HepG2 (cell line): ENCODE data around the gene KDM4F. TPM values are rescaled to one million over a fixed set of nuclear protein-coding genes. Genes with fewer than 3 reads are reported as not detected.

Experiments used
- ATAC-seq: fragments of 200-7000 bp; cut with Tn5 transposase; 3 replicates; pipeline ENCODE4 v1.9.1; 2020; ENCODE audit warnings: mild to moderate bottlenecking, moderate library complexity
- BruUV-seq: library from RNA; stranded (reverse); fragments of 400-500 nt; replicated peaks from 2 replicates; lab custom pipeline; 2021; lab: Mats Ljungman, UMichigan
- CTCF ChIA-PET: fragments of 300-600 bp; formaldehyde crosslinking; extraction: SDS; loops from one replicate; lab custom pipeline; 2021; ENCODE audit warnings: low total read pairs, inconsistent platforms, low intra/inter-chr PET ratio; lab: Yijun Ruan, JAX
- POLR2A ChIA-PET: fragments of 350-600 bp; sonication (Branson Sonifier 250); formaldehyde crosslinking; loops from one replicate; lab custom pipeline; 2020; ENCODE audit warnings: antibody characterized with exemption, inconsistent platforms; lab: Yijun Ruan, JAX
- DNase-seq: peaks from one replicate; pipeline ENCODE4 v3.0.0-alpha.2; 2015; ENCODE audit warnings: low spot score
- FAIRE-seq: peaks from 3 replicates; lab custom pipeline; 2011; peaks lifted over from hg19 to GRCh38; lab: Jason Lieb, UNC
- H2AFZ ChIP-seq: one replicate; pipeline ENCODE4 v1.6.1; 2011; ENCODE audit warnings: low read length, inconsistent platforms
- H3K27ac ChIP-seq: fragments of 300-600 bp; 3 replicates; pipeline ENCODE4 v1.8.0; 2011; ENCODE audit warnings: mixed run types, mild to moderate bottlenecking, mixed read lengths, low read length, inconsistent platforms; ENCODE audit not compliant: insufficient read depth; ENCODE audit errors: extremely low read length
- H3K27me3 ChIP-seq, 2 experiments: fragments of 200-600 bp in 1 of 2; 2 replicates in 1 of 2; 3 replicates in 1 of 2; pipeline versions ENCODE4 v1.6.0 to v1.8.0; 2011; ENCODE audit warnings: low read length in 2 of 2, mild to moderate bottlenecking in 2 of 2, moderate library complexity in 2 of 2, inconsistent platforms in 1 of 2; ENCODE audit not compliant: insufficient read depth in 2 of 2, control insufficient read depth in 1 of 2
- H3K36me3 ChIP-seq, 2 experiments: fragments of 200-600 bp in 1 of 2; replicated peaks in 1 of 2; 2 replicates in 1 of 2; 3 replicates in 1 of 2; pipeline versions ENCODE4 v1.5.1 to v1.8.0; 2011; ENCODE audit warnings: low read length in 2 of 2, inconsistent platforms in 1 of 2; ENCODE audit not compliant: insufficient read depth in 2 of 2, control insufficient read depth in 1 of 2
- H3K4me1 ChIP-seq: 2 replicates; pipeline ENCODE4 v1.5.1; 2012; ENCODE audit warnings: low read length, inconsistent platforms; ENCODE audit not compliant: insufficient read depth
- H3K4me2 ChIP-seq: 2 replicates; pipeline ENCODE4 v1.6.0; 2011; ENCODE audit warnings: low read depth, low read length, inconsistent platforms
- H3K4me3 ChIP-seq, 3 experiments: fragments of 200-600 bp in 1 of 3; sonication (generic), shearing (Covaris generic) in 1 of 3; replicated peaks in 1 of 3; 2 replicates each; pipeline ENCODE4 v1.5.1; 2011 to 2016; ENCODE audit warnings: low read length in 3 of 3, inconsistent platforms in 2 of 3, low read depth in 2 of 3, mild to moderate bottlenecking in 2 of 3, control low read depth in 1 of 3, mixed read lengths in 1 of 3; ENCODE audit not compliant: insufficient read depth in 1 of 3
- H3K79me2 ChIP-seq: one replicate; pipeline ENCODE4 v1.6.1; 2011; ENCODE audit warnings: low read length, inconsistent platforms; ENCODE audit not compliant: insufficient read depth
- H3K9ac ChIP-seq: 2 replicates; pipeline ENCODE4 v1.6.0; 2011; ENCODE audit warnings: mild to moderate bottlenecking, low read depth, low read length, inconsistent platforms; ENCODE audit not compliant: insufficient read depth
- H3K9me3 ChIP-seq: 2 replicates; pipeline ENCODE4 v1.5.1; 2012; ENCODE audit warnings: mild to moderate bottlenecking, low read length
- H4K20me1 ChIP-seq: 2 replicates; pipeline ENCODE4 v1.6.0; 2011; ENCODE audit warnings: inconsistent platforms, mild to moderate bottlenecking, low read length, moderate library complexity; ENCODE audit not compliant: insufficient read depth
- CAMTA2 ChIP-seq: sonication (generic); formaldehyde crosslinking; IDR thresholded peaks from 2 replicates; pipeline ENCODE4 v1.4.0; 2020; ENCODE audit warnings: mild to moderate bottlenecking, missing genetic modification reagents, borderline replicate concordance
- HCFC1 ChIP-seq: fragments of 150-350 bp; IDR thresholded peaks from 2 replicates; pipeline ENCODE4 v1.6.1; 2014; ENCODE audit warnings: low read depth, low read length
- HDAC2 ChIP-seq: sonication (generic); formaldehyde crosslinking; IDR thresholded peaks from 2 replicates; pipeline ENCODE4 v1.4.0; 2020; ENCODE audit warnings: missing genetic modification reagents
- HNF4A ChIP-seq: sonication (generic); formaldehyde crosslinking; IDR thresholded peaks from 2 replicates; pipeline ENCODE4 v1.4.0; 2020; ENCODE audit warnings: missing genetic modification reagents
- RARA ChIP-seq: IDR thresholded peaks from 2 replicates; pipeline ENCODE4 v1.6.1; 2016; ENCODE audit warnings: missing genetic modification reagents, missing compliant biosample characterization
- RBM39 ChIP-seq: fragments of 200-400 bp; formaldehyde crosslinking; IDR thresholded peaks from one replicate; pipeline ENCODE4 v1.6.1; 2018; ENCODE audit warnings: antibody characterized with exemption, mild to moderate bottlenecking, low read depth, low read length; ENCODE audit not compliant: poor library complexity, severe bottlenecking
- THAP8 ChIP-seq: sonication (generic); formaldehyde crosslinking; IDR thresholded peaks from 2 replicates; pipeline ENCODE4 v1.5.1; 2020; ENCODE audit warnings: missing genetic modification reagents, mild to moderate bottlenecking, borderline replicate concordance
- ZFP90 ChIP-seq: sonication (generic); formaldehyde crosslinking; IDR thresholded peaks from 2 replicates; pipeline ENCODE4 v1.8.0; 2022; ENCODE audit warnings: missing genetic modification reagents, mild to moderate bottlenecking, inconsistent platforms, borderline replicate concordance
- ZFX ChIP-seq: sonication (generic); formaldehyde crosslinking; IDR thresholded peaks from 2 replicates; pipeline ENCODE4 v1.4.0; 2020; ENCODE audit warnings: mild to moderate bottlenecking, low read depth, missing genetic modification reagents, moderate library complexity
- ZNF282 ChIP-seq: fragments of 450-650 bp; IDR thresholded peaks from 2 replicates; pipeline ENCODE4 v1.6.1; 2018; ENCODE audit not compliant: partially characterized antibody
- ZNF570 ChIP-seq: sonication (generic); formaldehyde crosslinking; IDR thresholded peaks from 2 replicates; pipeline ENCODE4 v1.4.0; 2020; ENCODE audit warnings: mild to moderate bottlenecking, missing genetic modification reagents, borderline replicate concordance
- ZNF674 ChIP-seq: sonication (generic); formaldehyde crosslinking; IDR thresholded peaks from 2 replicates; pipeline ENCODE4 v1.5.0; 2020; ENCODE audit warnings: low read depth, mild to moderate bottlenecking, missing genetic modification reagents
- ZNF7 ChIP-seq: IDR thresholded peaks from 2 replicates; pipeline ENCODE4 v1.6.1; 2016; ENCODE audit warnings: missing biosample characterization, missing genetic modification reagents
- ZNF75D ChIP-seq: sonication (generic); formaldehyde crosslinking; IDR thresholded peaks from 2 replicates; pipeline ENCODE4 v1.8.1; 2023; ENCODE audit warnings: missing genetic modification reagents, mild to moderate bottlenecking, borderline replicate concordance
- ZNF781 ChIP-seq: sonication (generic); formaldehyde crosslinking; IDR thresholded peaks from 2 replicates; pipeline ENCODE4 v1.5.1; 2020; ENCODE audit warnings: borderline replicate concordance, mild to moderate bottlenecking, missing genetic modification reagents; ENCODE audit errors: not compliant biosample characterization
- WGBS: methylation state at CpG from one replicate; pipeline ENCODE4 v1.1.6; 2017; ENCODE audit warnings: low lambda C conversion rate; 5-methylcytosine and 5-hydroxymethylcytosine counted together
- in situ Hi-C: cut with HindIII; loops from 2 replicates; pipeline ENCODE4 v1.10.0; 2017; ENCODE audit warnings: low pct_unique_long_range_greater_than_20kb; ENCODE audit not compliant: extremely low pct_ligation_motif_present
- intact Hi-C: fragments of 100-400 bp; cut with micrococcal nuclease; formaldehyde crosslinking; loops from one replicate; pipeline ENCODE4 v1.10.0; 2022; ENCODE audit not compliant: unreplicated experiment
- polyA plus RNA-seq, 8 experiments: library from polyadenylated mRNA; depleted of rRNA in 3 of 8; stranded (reverse) in 7 of 8; unstranded in 1 of 8; fragments of >200 nt; fragmentation: Illumina TruSeq in 4 of 8; extraction: Trizol in 4 of 8; gene quantifications; 2 replicates each; pipeline versions ENCODE4 v1.2.1 to v1.2.3, GENCODE V29; 2011 to 2016; ENCODE audit warnings: low read depth in 4 of 8, missing spikeins in 1 of 8, mixed read lengths in 1 of 8; ENCODE audit not compliant: insufficient read depth in 1 of 8
- total RNA-seq, 5 experiments: library from RNA; depleted of rRNA; stranded (reverse); fragments of >200 nt; fragmentation: Illumina TruSeq; extraction: Trizol; gene quantifications; 2 replicates each; pipeline ENCODE4 v1.2.3, GENCODE V29; 2016; ENCODE audit warnings: low read depth in 1 of 5
- TF ChIP-seq, protein P1 (sequence below), 2 experiments: sonication (generic) in 1 of 2; formaldehyde crosslinking in 1 of 2; IDR thresholded peaks; 2 replicates each; pipeline versions ENCODE4 v1.6.1 to v1.9.0; 2014 to 2022; ENCODE audit warnings: antibody characterized with exemption in 1 of 2, borderline replicate concordance in 1 of 2, inconsistent platforms in 1 of 2, low read depth in 1 of 2, missing genetic modification reagents in 1 of 2

The KDM4F gene
- total and polyA plus RNA-seq, 2 of the 13 experiments (the other 11 are each of a cell fraction or from before 2014, with no cell fraction given): not detected

DNA sequence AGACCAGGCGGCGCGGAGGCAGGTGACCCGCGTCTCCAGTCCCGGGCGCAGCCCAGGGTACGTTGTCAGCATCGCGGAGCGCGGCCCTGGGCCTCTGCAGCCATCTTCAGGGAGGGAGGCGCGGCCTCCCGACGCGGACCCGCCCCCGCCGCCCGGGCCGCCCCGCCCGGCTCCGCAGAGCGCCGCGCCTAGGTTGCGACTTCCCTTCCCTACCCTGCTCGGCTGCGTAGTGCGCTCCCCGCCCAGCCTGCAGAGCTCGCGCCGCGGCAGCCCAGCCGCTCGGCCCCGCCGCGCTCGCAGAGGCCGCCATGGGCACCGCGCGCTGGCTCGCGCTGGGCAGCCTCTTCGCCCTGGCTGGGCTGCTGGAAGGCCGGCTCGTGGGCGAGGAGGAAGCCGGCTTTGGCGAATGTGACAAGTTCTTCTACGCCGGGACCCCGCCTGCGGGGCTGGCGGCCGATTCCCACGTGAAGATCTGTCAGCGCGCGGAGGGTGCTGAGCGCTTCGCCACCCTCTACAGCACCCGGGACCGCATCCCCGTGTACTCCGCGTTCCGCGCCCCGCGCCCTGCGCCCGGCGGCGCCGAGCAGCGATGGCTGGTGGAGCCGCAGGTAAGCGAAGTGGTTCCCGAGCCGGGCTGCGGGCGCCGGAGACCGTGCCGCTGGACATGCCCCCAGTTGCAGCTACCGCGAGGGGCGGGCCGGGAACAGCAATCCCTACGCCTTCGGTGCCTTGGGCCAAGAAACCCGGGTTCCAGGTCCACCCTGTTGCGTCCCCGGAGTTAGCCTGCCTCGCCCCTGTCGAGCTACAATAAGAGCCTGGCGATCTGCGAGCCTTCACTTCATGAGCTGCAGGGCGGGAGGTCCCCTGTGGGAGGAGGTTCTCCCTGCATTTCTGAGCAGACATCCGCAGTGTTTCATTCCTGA, 40.7 kb downstream of the KDM4F start, which contains the start of gene ENDOD1:
ENDOD1 (plus strand) TSS at position 227 of the 923 bp plus-strand sequence; CDS start at position 309, 82 bp downstream.
- no peak within 1 kb of the TSS for H3K27ac ChIP-seq
- intact Hi-C loops: loop anchor here (1.0 to 2.0 kb wide), 2 partner anchors 21 to 61 kb away; no protein-coding TSS in a partner anchor
- DNase-seq: peak; percentile 57
- TF ChIP-seq RARA (CRISPR knock-in tag): no peak
- no peak; the same call in 1 of the 2 replicates for TF ChIP-seq ZFP90 (CRISPR knock-in tag)
- TF ChIP-seq ZNF282: no peak
- no peak for TF ChIP-seq THAP8 (CRISPR knock-in tag)
- TF ChIP-seq ZFX (CRISPR knock-in tag): peak; percentile 65
- 0 out of 2 replicates have a peak, but pooled peaks have one; percentile 33 for TF ChIP-seq HDAC2 (CRISPR knock-in tag)
- no peak for TF ChIP-seq ZNF570 (CRISPR knock-in tag)
- TF ChIP-seq CAMTA2 (CRISPR knock-in tag): no peak
- no peak for TF ChIP-seq ZNF7 (CRISPR knock-in tag)
- TF ChIP-seq HNF4A: no peak
- no peak for TF ChIP-seq ZNF781 (CRISPR knock-in tag)
- TF ChIP-seq RBM39: peak; percentile 7
- TF ChIP-seq ZNF674: no peak
- no peak for TF ChIP-seq ZNF75D
- TF ChIP-seq, protein P1, sequence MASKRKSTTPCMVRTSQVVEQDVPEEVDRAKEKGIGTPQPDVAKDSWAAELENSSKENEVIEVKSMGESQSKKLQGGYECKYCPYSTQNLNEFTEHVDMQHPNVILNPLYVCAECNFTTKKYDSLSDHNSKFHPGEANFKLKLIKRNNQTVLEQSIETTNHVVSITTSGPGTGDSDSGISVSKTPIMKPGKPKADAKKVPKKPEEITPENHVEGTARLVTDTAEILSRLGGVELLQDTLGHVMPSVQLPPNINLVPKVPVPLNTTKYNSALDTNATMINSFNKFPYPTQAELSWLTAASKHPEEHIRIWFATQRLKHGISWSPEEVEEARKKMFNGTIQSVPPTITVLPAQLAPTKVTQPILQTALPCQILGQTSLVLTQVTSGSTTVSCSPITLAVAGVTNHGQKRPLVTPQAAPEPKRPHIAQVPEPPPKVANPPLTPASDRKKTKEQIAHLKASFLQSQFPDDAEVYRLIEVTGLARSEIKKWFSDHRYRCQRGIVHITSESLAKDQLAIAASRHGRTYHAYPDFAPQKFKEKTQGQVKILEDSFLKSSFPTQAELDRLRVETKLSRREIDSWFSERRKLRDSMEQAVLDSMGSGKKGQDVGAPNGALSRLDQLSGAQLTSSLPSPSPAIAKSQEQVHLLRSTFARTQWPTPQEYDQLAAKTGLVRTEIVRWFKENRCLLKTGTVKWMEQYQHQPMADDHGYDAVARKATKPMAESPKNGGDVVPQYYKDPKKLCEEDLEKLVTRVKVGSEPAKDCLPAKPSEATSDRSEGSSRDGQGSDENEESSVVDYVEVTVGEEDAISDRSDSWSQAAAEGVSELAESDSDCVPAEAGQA (IDR thresholded peaks at IDR 0.05; ENCODE audit: low read depth): no peak
- TF ChIP-seq, protein P1 (CRISPR knock-in tag; IDR thresholded peaks at IDR 0.05; ENCODE audit: borderline replicate concordance): no peak
- no peak for TF ChIP-seq HCFC1

More for the DNA sequence above, 40.7 kb downstream of the KDM4F start, which contains the start of gene ENDOD1:
- H3K27me3 ChIP-seq: 0 out of 5 replicates have a peak, but pooled peaks cover 1 to 2% of the 10 kb centered on the region in 2 experiments
- H2AFZ ChIP-seq: peak within 1 kb of the TSS; percentile 8
- H3K79me2 ChIP-seq: no peaks in the 10 kb centered on the region
- peak within 1 kb of the TSS; percentile 92 for H3K4me2 ChIP-seq
- peak within 1 kb of the TSS; percentile 65 for H3K9ac ChIP-seq
- FAIRE-seq: peak; percentile 40
- ChIA-PET CTCF (no interaction called here), POLR2A (interaction anchor here (1.6 to 3.6 kb wide), 3 partner anchors 22 to 700 kb away, joined by 5 to 48 read pairs (median 9); partner anchors contain the start of genes CEP57, CWC15, FAM76B and KDM4D)
- in situ Hi-C loops: loop anchor here (25.0 kb wide), 1 partner anchor 147 kb away; the partner anchor contains the start of gene SESN3
- no peaks in the 10 kb centered on the region for H3K36me3 ChIP-seq
- WGBS: 1% methylated on average over 27 of the region's 106 CpGs
- no TSS peak for BruUV-seq
- peak within 1 kb of the TSS; percentile 84 to 86 (median 85) for H3K4me3 ChIP-seq
- ATAC-seq: peak; percentile 95
- H3K9me3 ChIP-seq: no peaks in the 10 kb centered on the region
- H4K20me1 ChIP-seq: no peaks in the 10 kb centered on the region
- peaks cover 44% of the 10 kb centered on the region for H3K4me1 ChIP-seq
